ENCODE data around the gene MYO7B.

- no peak for TF ChIP-seq EZH2 (IDR thresholded peaks at IDR 0.05)
- no peak for TF ChIP-seq POLR2AphosphoS5 (IDR thresholded peaks at IDR 0.05; ENCODE audit: borderline replicate concordance, low read depth, low read length)
- no peak for TF ChIP-seq FOXP2 (optimal IDR thresholded peaks at IDR 0.05; ENCODE audit: control extremely low read depth, extremely low read length, insufficient read depth)
Measured at GRCh38 chr2:127588241-127588640, 52.8 kb downstream of the MYO7B start.

Data from SK-N-MC (cell line).